Dedifferentiated amniotic fluid mesenchymal stem cell (primary cell): ENCODE results near the gene ADAD2.
A peak's percentile ranks its signal among the peaks of the same experiment; 100 is the strongest.

Experiments used
- DNase-seq: peaks from one replicate; pipeline ENCODE4 v3.0.0-alpha.2; 2016; ENCODE audit errors: extremely low spot score

ADAD2 gene

GRCh38 chr16:84190731-84191388 lies at the start of gene ADAD2:
ADAD2 (plus strand) TSS chr16:84191157; CDS start chr16:84191231, 74 bp downstream.
- no peak for DNase-seq

DNA sequence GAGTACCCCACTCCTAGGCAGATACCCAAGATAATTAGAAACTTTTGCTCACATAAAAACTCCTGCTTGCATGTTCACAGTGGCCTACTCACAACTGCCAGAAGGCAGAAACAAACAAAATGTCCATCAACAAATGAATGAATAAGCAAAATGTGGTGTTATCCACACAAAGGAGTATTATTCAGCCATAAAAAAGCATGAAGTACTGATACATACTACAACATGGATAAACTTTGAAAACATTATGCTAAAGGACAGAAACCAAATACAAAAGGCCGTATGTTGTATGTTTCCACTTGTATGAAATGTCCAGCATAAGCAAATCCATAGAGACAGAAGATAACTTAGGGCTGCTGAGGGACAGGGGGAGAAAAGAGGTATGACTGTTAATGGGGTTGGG lies 47.9 kb upstream of the ADAD2 start:
- no peak for DNase-seq

DNA sequence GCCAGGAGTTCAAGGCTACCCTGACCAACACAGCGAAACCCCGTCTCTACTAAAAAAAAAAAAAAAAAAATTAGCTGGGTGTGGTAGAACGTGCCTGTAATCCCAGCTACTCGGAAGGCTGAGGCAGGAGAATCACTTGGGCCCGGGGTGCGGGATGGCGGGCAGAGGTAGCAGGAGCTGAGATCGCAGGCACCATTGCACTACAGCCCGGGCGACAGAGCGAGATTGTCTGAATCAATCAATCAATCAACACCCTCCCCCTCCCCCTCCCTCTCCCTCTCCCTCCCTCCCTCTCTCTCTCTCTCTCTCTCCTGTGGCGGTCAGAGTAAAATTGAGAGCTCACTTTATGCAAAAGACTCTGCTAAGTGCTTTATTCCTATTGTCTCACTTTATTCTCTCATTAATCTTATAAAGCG lies 47.2 kb upstream of the ADAD2 start:
- DNase-seq, result no peak

DNA sequence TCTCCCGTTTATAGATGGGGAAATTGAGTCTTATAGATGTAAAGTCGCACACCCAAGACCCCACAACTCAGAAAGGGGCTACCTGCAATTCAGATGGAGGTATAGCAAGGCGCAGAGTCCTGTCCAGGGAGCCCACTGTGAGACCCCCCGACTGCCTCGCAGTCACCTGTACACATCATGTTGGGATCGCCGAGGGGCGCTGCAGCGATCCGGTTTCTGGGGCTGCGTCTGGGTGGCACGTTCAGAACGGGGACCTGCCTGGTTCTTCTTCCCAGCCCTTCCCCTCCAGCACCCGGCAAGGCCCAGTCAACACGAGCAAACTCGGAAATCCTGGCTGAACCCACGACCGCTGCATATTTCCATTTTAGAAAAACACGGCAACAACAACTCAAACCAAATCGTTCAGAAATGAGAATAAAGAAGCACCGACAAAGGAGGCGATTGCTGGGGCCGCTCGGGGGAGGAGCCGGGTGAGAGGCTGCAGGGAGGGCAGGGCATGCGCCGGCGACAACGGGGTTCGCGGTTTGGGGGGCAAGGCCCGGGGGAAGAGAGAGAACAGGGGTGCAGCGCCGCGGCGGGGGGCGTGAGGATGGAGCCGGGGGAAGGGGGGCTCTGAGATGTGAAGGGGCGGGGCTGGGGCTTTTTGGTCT lies 46.6 kb upstream of the ADAD2 start:
- DNase-seq, result no peak

DNA sequence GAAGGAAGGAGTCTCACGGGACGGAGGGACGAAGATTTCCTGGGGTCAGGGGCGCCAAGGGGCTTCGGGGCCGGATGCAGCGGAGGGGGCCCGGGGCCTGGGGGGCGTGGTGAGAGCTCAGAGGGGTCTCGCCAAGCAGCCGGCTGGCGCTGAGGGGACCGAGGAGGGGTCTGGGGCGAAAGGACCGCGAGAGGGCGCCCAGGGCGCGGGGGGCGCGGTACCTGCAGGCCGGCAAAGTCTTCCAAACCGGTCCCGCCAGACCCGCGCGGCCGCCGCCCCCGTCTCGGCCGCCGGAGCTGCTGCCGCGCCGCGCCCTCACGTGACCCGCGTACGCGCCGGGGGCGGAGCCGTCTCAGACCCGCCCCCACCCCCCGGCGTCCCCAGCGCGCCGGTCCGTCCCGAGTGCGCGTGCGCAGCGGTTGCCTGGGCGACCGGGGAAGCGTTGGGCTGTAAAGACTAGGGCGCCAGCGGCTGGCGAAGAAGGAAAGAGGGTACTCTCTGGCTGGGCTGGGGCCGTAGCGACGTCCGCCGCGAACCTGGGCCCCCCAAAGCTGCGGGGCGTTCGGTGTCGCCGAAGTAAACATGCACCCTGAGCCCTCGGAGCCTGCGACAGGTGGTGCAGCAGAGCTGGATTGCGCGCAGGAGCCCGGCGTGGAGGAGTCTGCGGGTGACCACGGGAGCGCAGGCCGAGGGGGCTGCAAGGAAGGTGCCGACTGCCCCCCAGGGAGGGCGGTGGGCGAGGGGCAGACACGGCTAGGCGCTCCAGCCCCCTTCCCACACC lies 45.9 kb upstream of the ADAD2 start, which contains the start of the genes DNAAF1 and HSDL1:
Gene DNAAF1 (plus strand): TSS at position 450 of the 781 bp plus-strand sequence. CDS start 133 bp downstream, at position 583.
Gene HSDL1 (minus strand): TSS at position 319 of the 781 bp plus-strand sequence. CDS start 13,856 bp downstream, outside the sequence.
- DNase-seq, result peak; percentile 64

GRCh38 chr16:84150926-84151325 lies 40.0 kb upstream of the ADAD2 start:
- no peak for DNase-seq

DNA sequence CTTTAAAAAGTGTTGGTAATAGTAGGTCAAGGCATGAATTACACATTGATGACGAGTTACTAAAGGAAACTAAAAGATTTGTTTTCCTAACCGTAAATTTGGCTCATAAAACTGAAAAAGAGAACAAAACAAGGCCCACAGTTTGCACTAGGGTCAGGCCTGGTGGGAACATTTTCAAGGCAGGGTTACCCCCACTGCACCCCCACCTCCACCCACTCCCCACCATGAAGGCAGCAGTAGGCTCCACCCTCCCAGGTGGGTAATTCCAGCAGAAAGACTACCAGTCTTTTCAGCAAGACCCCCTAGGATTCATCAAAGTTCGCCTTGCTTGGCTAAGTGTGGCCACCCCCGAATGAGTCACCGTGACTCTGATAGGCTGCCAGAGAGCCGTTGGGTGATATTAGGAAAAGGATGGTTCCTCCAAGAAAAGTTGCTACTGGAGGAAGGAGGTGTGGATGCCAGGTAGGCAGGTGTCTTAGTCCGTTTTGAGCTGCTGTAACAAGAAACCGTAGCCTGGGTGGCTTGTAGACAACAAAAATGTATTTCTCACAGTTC lies 37.2 kb upstream of the ADAD2 start:
- DNase-seq, result no peak

- no peak for DNase-seq
Observed at GRCh38 chr16:84155226-84155625, 35.7 kb upstream of the ADAD2 start.

GRCh38 chr16:84155771-84156170 lies 35.2 kb upstream of the ADAD2 start:
- no peak for DNase-seq

DNA sequence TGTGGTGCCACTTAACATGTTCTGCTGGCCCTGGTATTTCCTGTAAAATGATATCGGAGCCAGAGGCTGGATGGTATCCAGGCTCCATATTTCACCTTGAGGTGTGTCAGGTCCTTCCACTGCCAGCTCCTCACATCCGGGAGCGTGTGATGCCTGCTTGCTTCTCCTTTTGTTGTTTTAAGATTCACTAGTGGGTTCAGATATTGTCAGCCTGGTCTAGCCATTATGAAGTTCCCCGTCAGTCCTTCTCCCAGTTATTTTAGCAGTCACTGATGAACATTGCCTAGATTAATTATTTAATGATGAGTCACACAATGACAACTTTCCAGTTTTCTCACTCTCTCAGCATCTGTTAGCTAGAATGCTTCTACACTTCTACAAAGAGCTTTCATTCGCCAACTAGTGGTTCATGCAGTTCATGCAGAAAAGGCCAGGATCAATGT lies 34.6 kb upstream of the ADAD2 start:
- DNase-seq, result no peak

GRCh38 chr16:84159007-84159406 lies 31.9 kb upstream of the ADAD2 start:
- DNase-seq, result no peak

DNA sequence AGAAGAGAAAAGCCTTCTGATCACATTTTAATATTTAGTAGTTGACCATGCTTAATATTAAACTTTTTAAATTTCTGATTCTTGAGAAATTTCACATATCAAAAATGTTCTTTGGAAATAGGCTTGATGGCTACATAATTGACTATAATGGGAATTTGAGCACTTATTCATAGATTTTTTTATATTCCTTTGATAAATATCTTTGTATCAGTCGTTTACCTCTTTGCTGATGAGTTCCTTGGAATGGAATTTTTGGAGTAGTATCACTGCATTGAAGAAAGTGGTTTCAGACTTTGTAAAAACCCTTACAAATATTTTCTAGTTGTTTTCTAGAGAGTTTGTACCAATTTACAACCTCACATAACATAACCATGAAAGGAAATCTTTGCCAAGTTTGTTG lies 31.2 kb upstream of the ADAD2 start:
- DNase-seq, result no peak

DNA sequence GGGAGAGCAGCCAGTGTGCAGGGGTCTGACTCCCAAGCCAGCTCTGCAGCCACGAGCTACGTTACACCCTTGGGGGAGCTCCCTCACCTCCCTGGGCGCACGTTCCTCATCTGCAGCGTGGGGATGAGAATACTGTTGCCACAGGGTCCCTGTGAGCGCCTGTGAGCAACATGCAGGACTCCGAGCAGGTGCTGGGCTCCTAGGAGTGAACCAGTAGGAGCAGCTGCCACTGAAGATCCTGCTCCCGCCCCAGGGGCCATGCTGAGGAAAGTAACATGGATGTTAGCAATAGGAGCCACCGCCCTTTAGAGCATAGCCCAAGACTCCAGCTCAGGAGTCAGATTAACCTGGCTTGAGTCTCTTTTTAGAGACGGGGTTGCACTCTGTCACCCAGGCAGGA lies 29.9 kb upstream of the ADAD2 start:
- DNase-seq, result no peak

- no peak for DNase-seq
Observed at GRCh38 chr16:84161801-84162200, 29.2 kb upstream of the ADAD2 start.

GRCh38 chr16:84165746-84166145 lies 25.2 kb upstream of the ADAD2 start:
- no peak for DNase-seq

GRCh38 chr16:84166796-84167695 lies 23.9 kb upstream of the ADAD2 start:
- no peak for DNase-seq

DNA sequence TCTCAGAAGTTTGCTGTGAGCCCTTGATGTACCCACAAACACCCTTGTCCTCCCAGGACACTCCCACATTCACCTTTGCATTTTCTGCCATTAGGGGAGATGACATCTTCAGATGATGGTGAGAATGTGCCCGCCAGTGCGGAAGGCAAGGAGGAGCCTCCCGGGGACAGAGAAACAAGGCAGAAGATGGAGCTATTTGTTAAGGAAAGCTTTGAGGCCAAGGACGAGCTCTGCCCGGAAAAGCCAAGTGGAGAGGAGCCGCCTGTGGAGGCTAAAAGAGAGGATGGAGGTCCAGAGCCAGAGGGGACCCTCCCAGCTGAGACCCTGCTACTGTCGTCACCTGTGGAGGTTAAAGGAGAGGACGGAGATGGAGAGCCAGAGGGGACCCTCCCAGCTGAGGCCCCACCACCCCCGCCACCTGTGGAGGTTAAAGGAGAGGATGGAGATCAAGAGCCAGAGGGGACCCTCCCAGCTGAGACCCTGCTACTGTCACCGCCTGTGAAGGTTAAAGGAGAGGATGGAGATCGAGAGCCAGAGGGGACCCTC lies 21.1 kb upstream of the ADAD2 start:
- DNase-seq, result no peak

- DNase-seq, result no peak
Observed at GRCh38 chr16:84174396-84174795, 16.6 kb upstream of the ADAD2 start.

DNA sequence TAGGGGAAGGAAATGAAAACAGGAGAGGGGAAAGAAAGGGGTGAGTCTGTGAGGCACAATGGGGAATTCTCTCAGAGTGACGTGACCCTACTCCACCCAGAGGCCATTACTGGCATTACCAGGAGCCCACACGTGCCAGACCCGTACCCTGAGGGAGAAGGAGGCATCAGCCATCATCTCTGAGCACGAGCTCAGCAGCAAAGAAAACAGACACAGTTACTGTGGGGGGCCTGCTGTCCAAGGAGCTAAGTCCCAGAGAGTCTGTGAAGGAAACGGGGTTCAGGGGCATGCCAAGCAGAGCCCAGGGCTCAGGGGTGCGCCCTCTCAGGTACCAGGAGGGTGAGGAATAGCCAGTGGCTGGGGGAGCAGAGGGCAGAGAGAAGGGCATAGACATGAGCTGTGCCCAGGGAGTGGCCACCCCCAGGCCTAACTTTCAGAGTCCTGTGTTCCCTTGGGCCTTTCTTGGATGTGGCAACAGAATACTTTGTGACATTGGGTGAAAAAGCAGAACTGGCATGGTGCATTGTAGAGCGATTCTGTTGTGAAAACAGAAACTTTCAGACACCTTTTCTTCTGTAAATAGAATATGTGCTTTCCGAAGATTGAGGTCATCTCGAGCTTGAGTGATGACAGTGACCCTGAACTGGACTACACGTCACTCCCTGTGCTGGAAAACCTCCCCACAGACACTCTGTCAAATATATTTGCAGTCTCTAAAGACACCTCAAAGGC lies 15.4 kb upstream of the ADAD2 start:
- no peak for DNase-seq
